Measurements from ENCODE around the gene SLC35A5. TPM values are rescaled to one million over a fixed set of nuclear protein-coding genes. Genes with fewer than 3 reads are reported as not detected.

SLC35A5 gene
- total and polyA plus RNA-seq, 7 donors = 7.1 to 15.4 (median 11.0) TPM

DNA sequence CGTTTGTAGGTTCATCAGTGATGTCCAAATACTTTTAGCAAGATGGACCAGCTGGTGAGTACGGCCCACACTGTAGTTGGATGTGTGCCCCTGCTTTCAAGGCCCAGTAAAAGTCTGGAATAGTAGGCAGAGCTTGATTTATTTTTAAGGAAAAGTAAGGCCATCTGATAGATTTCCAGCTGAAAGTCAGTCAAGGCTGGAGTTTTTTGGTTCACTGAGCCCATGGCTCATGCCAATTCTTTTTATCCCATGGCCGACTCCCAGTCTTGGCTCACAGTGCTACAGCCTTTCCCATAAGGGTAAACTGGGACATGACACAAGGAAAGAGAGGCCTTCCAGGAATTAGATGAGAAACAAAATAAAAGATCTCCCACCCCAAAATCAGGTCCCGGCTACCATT, 65.6 kb downstream of the SLC35A5 start:
- WGBS, 3 donors = 31 to 61% (median 41%) methylated on average over 4 of the region's 4 CpGs
- no peak overlapping the region for H3K27ac ChIP-seq
- no peaks in the 10 kb centered on the region for H3K36me3 ChIP-seq (ENCODE audit: insufficient read depth in 1 of 2, low read depth in 1 of 2)
- H3K9me3 ChIP-seq = no peaks in the 10 kb centered on the region
- TF ChIP-seq, protein P1, sequence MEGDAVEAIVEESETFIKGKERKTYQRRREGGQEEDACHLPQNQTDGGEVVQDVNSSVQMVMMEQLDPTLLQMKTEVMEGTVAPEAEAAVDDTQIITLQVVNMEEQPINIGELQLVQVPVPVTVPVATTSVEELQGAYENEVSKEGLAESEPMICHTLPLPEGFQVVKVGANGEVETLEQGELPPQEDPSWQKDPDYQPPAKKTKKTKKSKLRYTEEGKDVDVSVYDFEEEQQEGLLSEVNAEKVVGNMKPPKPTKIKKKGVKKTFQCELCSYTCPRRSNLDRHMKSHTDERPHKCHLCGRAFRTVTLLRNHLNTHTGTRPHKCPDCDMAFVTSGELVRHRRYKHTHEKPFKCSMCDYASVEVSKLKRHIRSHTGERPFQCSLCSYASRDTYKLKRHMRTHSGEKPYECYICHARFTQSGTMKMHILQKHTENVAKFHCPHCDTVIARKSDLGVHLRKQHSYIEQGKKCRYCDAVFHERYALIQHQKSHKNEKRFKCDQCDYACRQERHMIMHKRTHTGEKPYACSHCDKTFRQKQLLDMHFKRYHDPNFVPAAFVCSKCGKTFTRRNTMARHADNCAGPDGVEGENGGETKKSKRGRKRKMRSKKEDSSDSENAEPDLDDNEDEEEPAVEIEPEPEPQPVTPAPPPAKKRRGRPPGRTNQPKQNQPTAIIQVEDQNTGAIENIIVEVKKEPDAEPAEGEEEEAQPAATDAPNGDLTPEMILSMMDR (IDR thresholded peaks at IDR 0.05) = no peak
- peak; percentile 43 to 57 for DNase-seq
- no peak overlapping the region for H3K4me3 ChIP-seq
- no peaks in the 10 kb centered on the region for H3K27me3 ChIP-seq (ENCODE audit: insufficient read depth in 3 of 3, low read length in 2 of 3)
- ATAC-seq = peak in 3 of 4 donors; percentile 32 to 54 (median 38)
- no peaks in the 10 kb centered on the region for H3K4me1 ChIP-seq
- intact Hi-C loops (cut with DNase I) = no loop called here

DNA sequence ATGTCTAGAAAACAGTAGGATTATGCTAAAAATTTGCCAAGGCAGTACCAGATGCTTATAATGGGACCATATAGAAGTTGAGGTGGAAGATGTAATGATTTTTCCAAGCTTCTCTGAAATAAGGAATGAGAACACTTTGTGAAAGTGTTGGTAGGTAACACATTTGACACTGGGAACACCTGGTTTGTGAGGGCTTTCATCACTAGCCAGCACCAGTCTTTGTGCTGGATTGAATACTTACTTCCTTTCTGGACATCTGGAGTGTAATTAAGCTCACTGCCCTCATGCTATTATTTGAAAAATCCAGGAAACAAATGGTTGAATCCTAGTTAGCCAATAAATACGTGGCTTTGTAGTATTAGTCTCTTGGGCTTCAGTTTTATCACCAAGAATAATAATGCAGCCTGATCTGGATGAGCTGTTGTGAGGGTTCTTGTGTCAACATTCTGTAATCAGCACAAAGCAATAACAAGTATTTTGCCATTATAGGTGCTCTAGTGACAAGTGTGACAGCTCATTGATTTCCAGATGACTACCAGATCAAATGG, 66.1 kb downstream of the SLC35A5 start:
- ATAC-seq (no peak), DNase-seq (no peak)
- no peak overlapping the region for H3K27ac ChIP-seq
- intact Hi-C loops (cut with DNase I) = no loop called here
- no peaks in the 10 kb centered on the region for H3K27me3 ChIP-seq (ENCODE audit: insufficient read depth in 3 of 3, low read length in 2 of 3)
- H3K9me3 ChIP-seq = no peaks in the 10 kb centered on the region
- 35 to 60% (median 46%) methylated on average over 1 of the region's 1 CpG for WGBS, 3 donors
- TF ChIP-seq, protein P1 (IDR thresholded peaks at IDR 0.05) = no peak
- H3K4me3 ChIP-seq = no peak overlapping the region
- no peaks in the 10 kb centered on the region for H3K4me1 ChIP-seq
- no peaks in the 10 kb centered on the region for H3K36me3 ChIP-seq (ENCODE audit: insufficient read depth in 1 of 2, low read depth in 1 of 2)

DNA sequence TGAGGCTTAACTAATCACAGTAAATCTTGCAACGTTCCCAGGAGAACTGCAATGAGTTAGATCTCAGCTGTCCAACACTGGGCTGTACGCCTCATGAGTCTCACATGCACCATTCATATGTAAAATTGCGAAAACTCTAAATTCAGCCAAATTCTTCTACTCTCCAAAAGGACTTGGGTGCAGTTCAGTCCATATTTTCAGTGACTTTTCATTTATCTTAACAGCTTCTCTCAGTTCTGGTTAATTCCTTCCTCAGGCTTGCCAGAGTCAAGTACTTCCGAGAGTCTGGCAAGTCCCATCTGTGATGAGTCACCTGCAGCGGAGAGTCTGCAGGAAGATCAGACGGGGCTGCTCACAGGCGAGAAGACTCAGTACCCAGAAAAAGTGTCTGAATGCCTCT, 67.6 kb downstream of the SLC35A5 start:
- no peak overlapping the region for H3K27ac ChIP-seq
- no peaks in the 10 kb centered on the region for H3K36me3 ChIP-seq (ENCODE audit: insufficient read depth in 1 of 2, low read depth in 1 of 2)
- ATAC-seq = peak; percentile 57 to 90 (median 84)
- no peaks in the 10 kb centered on the region for H3K9me3 ChIP-seq
- DNase-seq = peak; percentile 67 to 73
- H3K4me1 ChIP-seq = no peaks in the 10 kb centered on the region
- WGBS, 3 donors = 21 to 41% (median 27%) methylated on average over 7 of the region's 7 CpGs
- TF ChIP-seq, protein P1 (IDR thresholded peaks at IDR 0.05) = no peak
- intact Hi-C loops (cut with DNase I) = no loop called here
- no peaks in the 10 kb centered on the region for H3K27me3 ChIP-seq (ENCODE audit: insufficient read depth in 3 of 3, low read length in 2 of 3)
- H3K4me3 ChIP-seq = no peak overlapping the region

DNA sequence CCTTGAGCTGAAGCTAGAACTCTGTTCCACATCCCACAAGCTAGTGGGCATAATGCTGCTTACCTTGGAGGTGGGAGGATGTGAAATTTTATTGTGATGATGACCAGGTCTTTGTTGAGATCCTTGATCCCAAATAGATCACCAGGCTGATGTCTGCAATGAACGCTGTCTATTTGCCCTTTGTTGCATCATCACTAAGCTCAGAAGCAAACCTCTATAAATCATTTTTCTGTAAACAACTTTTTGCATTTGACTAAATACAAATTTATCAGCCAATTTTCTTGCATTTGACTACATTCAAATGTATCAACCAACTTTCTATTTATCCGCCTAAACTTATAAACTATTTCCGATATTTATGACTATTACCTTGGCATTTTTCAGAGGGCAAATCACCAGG, 69.4 kb downstream of the SLC35A5 start:
- no peak overlapping the region for H3K4me3 ChIP-seq
- no peak overlapping the region for H3K27ac ChIP-seq
- no peaks in the 10 kb centered on the region for H3K36me3 ChIP-seq (ENCODE audit: insufficient read depth in 1 of 2, low read depth in 1 of 2)
- no peaks in the 10 kb centered on the region for H3K9me3 ChIP-seq
- intact Hi-C loops (cut with DNase I) = no loop called here
- ATAC-seq (no peak), DNase-seq (no peak)
- no peaks in the 10 kb centered on the region for H3K4me1 ChIP-seq
- no peaks in the 10 kb centered on the region for H3K27me3 ChIP-seq (ENCODE audit: insufficient read depth in 3 of 3, low read length in 2 of 3)
- 91 to 96% (median 91%) methylated on average over 3 of the region's 3 CpGs for WGBS, 3 donors
- TF ChIP-seq, protein P1 (IDR thresholded peaks at IDR 0.05) = no peak

DNA sequence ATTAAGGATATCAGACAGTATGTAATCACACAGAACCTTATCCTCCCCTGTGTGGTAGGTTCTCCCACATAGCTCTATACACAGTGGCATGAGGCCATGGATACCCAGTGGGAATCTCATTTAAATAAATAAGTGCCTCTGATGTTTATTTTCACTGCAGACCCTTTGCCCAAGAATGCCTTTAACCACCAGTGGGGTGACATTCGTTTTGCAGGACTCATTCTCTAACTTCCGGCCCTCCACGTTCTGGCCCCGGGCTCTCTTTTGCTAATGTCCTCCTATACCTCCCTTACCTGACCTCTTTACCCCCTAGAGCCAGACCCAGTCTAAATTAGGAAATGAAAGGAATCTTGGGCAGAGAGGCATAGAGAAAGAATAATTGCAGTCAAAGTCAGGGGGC, 70.8 kb downstream of the SLC35A5 start:
- TF ChIP-seq, protein P1 (IDR thresholded peaks at IDR 0.05) = no peak
- no peak overlapping the region for H3K27ac ChIP-seq

More for the DNA sequence above, 70.8 kb downstream of the SLC35A5 start:
- Histone ChIP-seq H3K9me3 (no peaks in the 10 kb centered on the region), H3K4me3 (no peak overlapping the region), H3K36me3 (ENCODE audit: insufficient read depth in 1 of 2, low read depth in 1 of 2) (no peaks in the 10 kb centered on the region), H3K4me1 (no peaks in the 10 kb centered on the region), H3K27me3 (ENCODE audit: insufficient read depth in 3 of 3, low read length in 2 of 3) (no peaks in the 10 kb centered on the region)
- 40 to 54% (median 53%) methylated on average over 4 of the region's 4 CpGs for WGBS, 3 donors
- intact Hi-C loops (cut with DNase I) = no loop called here
- ATAC-seq (no peak), DNase-seq (no peak)

Data from psoas muscle (tissue), 8 donors.